Pancreas (tissue), 10 donors: Measurements from ENCODE around the gene SMIM22. TPM values are rescaled to one million over a fixed set of nuclear protein-coding genes. Genes with fewer than 3 reads are reported as not detected.

Experiments used
- ATAC-seq, 4 donors: fragments of 200-7000 bp; cut with Tn5 transposase; one replicate each; pipeline versions ENCODE4 v1.8.0 to v1.9.1; 2020; ENCODE audit warnings: mild to moderate bottlenecking in 4 of 4, moderate library complexity in 4 of 4
- DNase-seq, 6 donors: peaks; one replicate each; pipeline ENCODE4 v3.0.0-alpha.2; 2020
- FAIRE-seq: peaks from 2 replicates; lab custom pipeline; 2012; peaks lifted over from hg19 to GRCh38; lab: Jason Lieb, UNC
- H3K27ac ChIP-seq, 4 donors: fragments of 200-600 bp; sonication (generic); 1 replicate in 3 of 4; 2 replicates in 1 of 4; pipeline versions ENCODE4 v1.5.0 to v1.8.0; 2020
- H3K27me3 ChIP-seq, 4 donors: fragments of 200-600 bp; one replicate each; pipeline ENCODE4 v1.8.0; 2021
- H3K36me3 ChIP-seq, 3 donors: fragments of 200-600 bp; sonication (generic) in 1 of 3; one replicate each; pipeline versions ENCODE4 v1.5.0 to v1.8.0; 2020 to 2021
- H3K4me1 ChIP-seq, 3 donors: fragments of 200-600 bp; one replicate each; pipeline ENCODE4 v1.8.0; 2021
- H3K4me3 ChIP-seq, 4 donors: fragments of 200-600 bp; sonication (generic) in 2 of 4; one replicate each; pipeline versions ENCODE4 v1.5.0 to v1.8.0; 2020 to 2021
- H3K9me3 ChIP-seq, 4 donors: fragments of 200-600 bp; one replicate each; pipeline ENCODE4 v1.8.0; 2021
- WGBS, 2 donors: extraction: QIAGEN DNeasy Blood & Tissue Kit; methylation state at CpG; one replicate each; pipeline ENCODE4 v1.1.7; 2013; 5-methylcytosine and 5-hydroxymethylcytosine counted together
- intact Hi-C, 3 donors: fragments of 100-400 bp; cut with DNase I; formaldehyde crosslinking; loops; one replicate each; pipeline versions ENCODE4 v1.11.1 to v1.14.2; 2022
- polyA plus RNA-seq, 2 donors: library from polyadenylated mRNA; stranded (reverse); fragments of 200-250 nt; gene quantifications; one replicate each; pipeline ENCODE4 v1.2.3, GENCODE V29; 2013
- total RNA-seq, 6 donors: library from RNA; stranded (reverse); fragmentation: NEBNext Ultra II Directional in 4 of 6; extraction: Animal tissue kit (Norgen Biotek cat#: 25700) in 4 of 6; gene quantifications; one replicate each; pipeline versions ENCODE4 v1.2.1 to v1.2.4, GENCODE V29; 2021 to 2023
- TF ChIP-seq, protein P1 (sequence below), 4 donors: fragments of 200-600 bp; sonication (generic) in 3 of 4; IDR thresholded peaks; one replicate each; pipeline versions ENCODE4 v1.5.0 to v1.8.0; 2021; ENCODE audit warnings: antibody characterized with exemption in 4 of 4
- donor health status: healthy with polysubstance abuse.
- donor health status: DM: no; HTN: no; CAD: no; lungs with moderate emphysema.
- donor health status: DM: no; HTN: no; CAD: no.
- donor health status: control.
- donor health status: control.
- donor health status: Bipolar disorder and iron deficiency.
- donor health status: DM: yes; HTN: yes; CAD: no.
- donor health status: DM: no; HTN: no; CAD: no.
- donor health status: DM: no; HTN: no; CAD: no.
- donor health status: DM: yes; HTN: yes; CAD: no.

The SMIM22 gene
- total and polyA plus RNA-seq, 8 donors = 49.2 to 367 (median 65.5) TPM

DNA sequence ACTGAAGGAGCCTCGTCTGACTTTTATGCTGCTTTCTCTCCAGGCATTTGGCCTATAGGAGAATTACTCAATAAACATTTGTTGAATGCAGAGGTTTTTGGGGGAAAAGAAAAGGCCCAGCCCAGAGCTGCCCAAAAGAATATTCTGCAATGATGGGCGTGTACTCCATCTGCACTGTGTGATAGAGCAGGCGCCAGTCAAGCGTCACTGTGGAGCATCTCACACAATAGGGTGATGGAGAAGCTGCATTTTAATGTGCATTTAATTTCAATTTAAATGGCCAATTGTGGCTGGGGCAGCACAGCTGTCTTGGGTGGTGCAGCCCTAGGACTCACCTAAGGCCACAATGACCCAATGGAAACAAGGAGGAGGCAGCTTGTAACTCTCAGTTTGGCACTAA, 31.4 kb downstream of the SMIM22 start:
- Histone ChIP-seq H3K36me3 (peaks cover 3 to 70% (median 19%) of the 10 kb centered on the region in 3 donors), H3K9me3 (no peaks in the 10 kb centered on the region), H3K4me3 (no peak overlapping the region), H3K4me1 (no peaks in the 10 kb centered on the region), H3K27me3 (no peaks in the 10 kb centered on the region), H3K27ac (no peak overlapping the region)
- 94 to 95% methylated on average over 4 of the region's 4 CpGs for WGBS, 2 donors
- FAIRE-seq (no peak), ATAC-seq (peak in 1 of 4 donors; percentile 30), DNase-seq (no peak)
- TF ChIP-seq, protein P1, sequence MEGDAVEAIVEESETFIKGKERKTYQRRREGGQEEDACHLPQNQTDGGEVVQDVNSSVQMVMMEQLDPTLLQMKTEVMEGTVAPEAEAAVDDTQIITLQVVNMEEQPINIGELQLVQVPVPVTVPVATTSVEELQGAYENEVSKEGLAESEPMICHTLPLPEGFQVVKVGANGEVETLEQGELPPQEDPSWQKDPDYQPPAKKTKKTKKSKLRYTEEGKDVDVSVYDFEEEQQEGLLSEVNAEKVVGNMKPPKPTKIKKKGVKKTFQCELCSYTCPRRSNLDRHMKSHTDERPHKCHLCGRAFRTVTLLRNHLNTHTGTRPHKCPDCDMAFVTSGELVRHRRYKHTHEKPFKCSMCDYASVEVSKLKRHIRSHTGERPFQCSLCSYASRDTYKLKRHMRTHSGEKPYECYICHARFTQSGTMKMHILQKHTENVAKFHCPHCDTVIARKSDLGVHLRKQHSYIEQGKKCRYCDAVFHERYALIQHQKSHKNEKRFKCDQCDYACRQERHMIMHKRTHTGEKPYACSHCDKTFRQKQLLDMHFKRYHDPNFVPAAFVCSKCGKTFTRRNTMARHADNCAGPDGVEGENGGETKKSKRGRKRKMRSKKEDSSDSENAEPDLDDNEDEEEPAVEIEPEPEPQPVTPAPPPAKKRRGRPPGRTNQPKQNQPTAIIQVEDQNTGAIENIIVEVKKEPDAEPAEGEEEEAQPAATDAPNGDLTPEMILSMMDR (IDR thresholded peaks at IDR 0.05) = no peak
- intact Hi-C loops = no loop called here

DNA sequence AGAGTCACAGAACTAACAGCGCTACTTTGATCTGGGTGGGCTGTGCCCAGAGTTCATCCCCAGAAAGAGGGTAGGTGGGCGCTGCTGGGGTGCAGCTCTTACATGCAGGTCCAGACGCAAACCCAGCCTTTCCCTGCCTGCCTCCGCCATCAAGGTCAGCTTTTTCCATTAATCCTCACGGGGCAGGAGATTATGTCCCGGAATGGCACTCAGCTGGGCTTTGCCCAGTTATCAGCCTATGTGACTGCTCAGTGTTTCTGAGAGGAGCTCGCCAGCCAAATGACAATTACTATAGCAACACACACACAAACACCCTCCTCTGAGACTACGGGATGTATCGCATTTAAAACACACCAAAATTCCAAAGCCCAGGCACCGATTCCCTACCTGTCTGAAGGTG, 31.8 kb downstream of the SMIM22 start:
- Histone ChIP-seq H3K4me3 (no peak overlapping the region), H3K27me3 (no peaks in the 10 kb centered on the region), H3K9me3 (no peaks in the 10 kb centered on the region), H3K36me3 (peaks cover 3 to 70% (median 23%) of the 10 kb centered on the region in 3 donors), H3K4me1 (no peaks in the 10 kb centered on the region), H3K27ac (no peak overlapping the region)
- peak in 1 of 6 donors; percentile 35 for DNase-seq
- TF ChIP-seq, protein P1 (IDR thresholded peaks at IDR 0.05) = no peak
- intact Hi-C loops = no loop called here
- WGBS, 2 donors = 45 to 56% methylated on average over 10 of the region's 10 CpGs
- FAIRE-seq = no peak
- peak; percentile 64 to 80 (median 74) for ATAC-seq

DNA sequence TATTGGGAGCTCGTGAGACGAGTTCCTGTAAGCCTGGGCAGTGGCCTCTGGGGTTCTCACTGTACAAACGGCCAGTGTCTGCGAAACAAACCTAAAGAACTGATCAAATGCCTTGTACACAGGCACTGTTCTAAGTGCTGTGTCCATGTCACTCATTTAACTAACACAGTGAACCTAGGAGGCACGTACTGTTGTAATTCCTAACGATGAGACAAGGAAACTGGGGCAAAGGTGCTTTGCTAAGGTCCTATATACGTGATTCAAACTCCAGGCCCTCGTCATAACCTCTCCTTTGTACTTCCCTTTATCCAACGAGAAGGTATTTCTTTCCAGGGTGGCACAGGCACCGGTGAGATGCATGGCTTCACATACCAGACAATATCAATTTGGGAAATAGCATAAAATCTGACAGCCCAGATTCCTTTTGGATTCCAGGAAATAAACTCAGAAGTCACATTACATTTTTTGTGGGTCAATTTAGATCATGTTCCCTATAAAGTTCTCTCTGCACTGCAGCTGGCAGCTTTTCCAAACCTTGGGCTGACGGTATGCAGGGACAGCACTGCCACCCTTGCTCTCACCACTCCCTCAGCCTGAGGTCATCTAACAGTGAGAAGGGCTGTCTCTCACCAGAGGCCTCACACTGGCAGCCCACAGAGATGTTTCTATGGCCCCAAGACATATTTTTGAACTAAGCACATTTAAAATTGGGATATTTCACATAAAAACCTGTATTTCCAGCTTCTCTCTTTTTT, 33.6 kb downstream of the SMIM22 start:
- H3K27me3 ChIP-seq = no peaks in the 10 kb centered on the region
- WGBS, 2 donors = 93% methylated on average over 11 of the region's 11 CpGs
- no peaks in the 10 kb centered on the region for H3K9me3 ChIP-seq
- no peak overlapping the region for H3K4me3 ChIP-seq
- TF ChIP-seq, protein P1 (IDR thresholded peaks at IDR 0.05) = no peak
- no peaks in the 10 kb centered on the region for H3K4me1 ChIP-seq
- DNase-seq (no peak), ATAC-seq (no peak), FAIRE-seq (no peak)
- peaks cover 0 to 58% (median 26%) of the 10 kb centered on the region in 3 donors for H3K36me3 ChIP-seq
- intact Hi-C loops = no loop called here
- no peak overlapping the region for H3K27ac ChIP-seq

DNA sequence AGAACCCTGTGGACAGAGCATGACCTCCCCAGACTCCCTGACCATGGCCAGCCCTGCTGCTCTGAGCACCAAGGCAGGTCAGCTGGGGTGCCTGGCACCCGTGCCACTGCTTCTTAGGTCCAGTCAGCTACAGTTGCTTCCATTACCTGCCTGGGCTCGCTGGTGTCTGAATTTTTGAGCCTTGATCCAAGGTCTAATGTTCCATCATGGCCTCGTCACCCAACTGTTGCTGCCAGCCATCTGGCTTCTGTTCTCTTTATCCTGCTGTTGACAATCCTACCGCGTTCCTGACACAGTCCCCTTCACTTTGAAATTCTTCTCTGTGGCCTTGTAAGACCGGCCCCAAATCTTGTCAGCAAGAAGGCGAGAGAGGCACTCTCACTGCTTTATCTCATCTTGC, 35.2 kb downstream of the SMIM22 start:
- H3K4me3 ChIP-seq = no peak overlapping the region
- H3K4me1 ChIP-seq = no peaks in the 10 kb centered on the region
- no peak for ATAC-seq
- WGBS, 2 donors = 87 to 91% methylated on average over 7 of the region's 7 CpGs
- no peak for DNase-seq
- H3K9me3 ChIP-seq = no peaks in the 10 kb centered on the region
- H3K27ac ChIP-seq = no peak overlapping the region
- H3K27me3 ChIP-seq = no peaks in the 10 kb centered on the region
- no peak for FAIRE-seq
- H3K36me3 ChIP-seq = peaks cover 0 to 54% (median 26%) of the 10 kb centered on the region in 3 donors
- intact Hi-C loops = no loop called here
- TF ChIP-seq, protein P1 (IDR thresholded peaks at IDR 0.05) = no peak

DNA sequence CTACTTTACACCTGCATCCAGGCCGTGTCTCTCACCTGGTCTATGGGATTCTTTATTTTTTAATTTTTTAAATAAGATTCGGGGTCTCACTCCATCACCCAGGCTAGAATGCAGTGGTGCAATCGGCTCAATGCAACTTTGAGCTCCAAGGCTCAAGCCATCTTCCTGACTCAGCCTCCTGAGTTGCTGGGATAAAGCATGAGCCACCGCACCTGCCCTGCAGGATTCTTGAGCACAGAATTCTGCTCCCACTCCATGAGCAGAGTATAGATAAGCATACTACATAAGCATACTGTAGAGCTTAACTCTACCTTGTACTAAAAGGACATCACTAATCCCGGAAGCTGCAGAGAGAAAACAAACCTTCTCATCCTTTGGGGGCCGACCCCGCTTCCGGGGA, 36.4 kb downstream of the SMIM22 start:
- intact Hi-C loops = no loop called here
- DNase-seq = no peak
- Histone ChIP-seq H3K9me3 (no peaks in the 10 kb centered on the region), H3K4me3 (no peak overlapping the region), H3K27me3 (no peaks in the 10 kb centered on the region), H3K36me3 (peaks cover 0 to 51% (median 26%) of the 10 kb centered on the region in 3 donors), H3K4me1 (no peaks in the 10 kb centered on the region), H3K27ac (no peak overlapping the region)
- FAIRE-seq = no peak
- TF ChIP-seq, protein P1 (IDR thresholded peaks at IDR 0.05) = no peak
- ATAC-seq = no peak
- 86 to 93% methylated on average over 8 of the region's 8 CpGs for WGBS, 2 donors
